ENCODE measurements around the gene DCLK2.

DNA sequence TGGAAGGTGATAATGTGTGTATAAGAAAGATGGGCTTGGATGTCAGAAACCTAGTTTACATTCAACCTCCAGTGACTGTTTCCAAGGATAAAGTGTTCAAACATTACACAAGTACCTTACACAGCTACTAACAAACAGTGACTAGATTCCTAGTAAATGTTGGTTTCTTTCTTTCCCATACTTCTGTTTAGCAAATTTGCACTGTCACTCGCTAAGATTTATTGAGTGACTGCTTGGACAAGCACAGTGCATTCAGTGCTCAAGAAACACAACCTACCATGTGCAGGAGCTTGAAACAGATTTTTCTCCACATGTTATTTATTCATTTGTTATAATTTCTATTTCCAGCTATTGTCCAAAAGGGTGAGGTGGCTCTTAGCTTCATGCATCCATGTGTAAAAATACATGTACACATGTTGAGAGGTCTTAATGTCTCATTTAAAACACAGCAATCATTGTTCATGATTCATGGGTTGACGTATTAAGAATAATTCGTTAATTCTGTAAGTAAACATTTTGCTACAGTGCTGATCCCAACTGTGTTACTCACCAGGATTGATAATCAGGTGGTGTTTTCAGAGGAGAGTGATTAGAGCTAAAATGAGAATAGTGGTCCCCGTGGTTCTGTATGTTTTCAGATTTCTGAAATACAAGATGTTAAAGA is 153.0 kb downstream of the DCLK2 start:
- TF ChIP-seq, protein P1, sequence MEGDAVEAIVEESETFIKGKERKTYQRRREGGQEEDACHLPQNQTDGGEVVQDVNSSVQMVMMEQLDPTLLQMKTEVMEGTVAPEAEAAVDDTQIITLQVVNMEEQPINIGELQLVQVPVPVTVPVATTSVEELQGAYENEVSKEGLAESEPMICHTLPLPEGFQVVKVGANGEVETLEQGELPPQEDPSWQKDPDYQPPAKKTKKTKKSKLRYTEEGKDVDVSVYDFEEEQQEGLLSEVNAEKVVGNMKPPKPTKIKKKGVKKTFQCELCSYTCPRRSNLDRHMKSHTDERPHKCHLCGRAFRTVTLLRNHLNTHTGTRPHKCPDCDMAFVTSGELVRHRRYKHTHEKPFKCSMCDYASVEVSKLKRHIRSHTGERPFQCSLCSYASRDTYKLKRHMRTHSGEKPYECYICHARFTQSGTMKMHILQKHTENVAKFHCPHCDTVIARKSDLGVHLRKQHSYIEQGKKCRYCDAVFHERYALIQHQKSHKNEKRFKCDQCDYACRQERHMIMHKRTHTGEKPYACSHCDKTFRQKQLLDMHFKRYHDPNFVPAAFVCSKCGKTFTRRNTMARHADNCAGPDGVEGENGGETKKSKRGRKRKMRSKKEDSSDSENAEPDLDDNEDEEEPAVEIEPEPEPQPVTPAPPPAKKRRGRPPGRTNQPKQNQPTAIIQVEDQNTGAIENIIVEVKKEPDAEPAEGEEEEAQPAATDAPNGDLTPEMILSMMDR (conservative IDR thresholded peaks at IDR 0.05; ENCODE audit: low read depth, low read length), result no peak
- TF ChIP-seq EZH2 (IDR thresholded peaks at IDR 0.05; ENCODE audit: low read length, unreplicated experiment) (no peak), EZH2phosphoT487 (IDR thresholded peaks at IDR 0.05; ENCODE audit: borderline replicate concordance, low read length) (no peak)
